Naive B cell (primary cell): ENCODE results near the gene KCTD8. TPM values are rescaled to one million over a fixed set of nuclear protein-coding genes. Genes with fewer than 3 reads are reported as not detected.

ENCODE experiments used
- ATAC-seq, 2 donors: fragments of 150-1000 bp; cut with Tn5 transposase; 2 replicates each; pipeline ENCODE4 v1.10.0; 2021; ENCODE audit warnings: low read depth in 2 of 2, mild to moderate bottlenecking in 2 of 2, moderate library complexity in 2 of 2
- DNase-seq: peaks from one replicate; pipeline ENCODE4 v3.0.0; 2022
- H3K27ac Mint-ChIP-seq, 6 donors: one replicate each; pipeline ENCODE4 v1.8.0; 2020 to 2022; ENCODE audit warnings: mild to moderate bottlenecking in 6 of 6, mixed read lengths in 6 of 6, moderate library complexity in 5 of 6, inconsistent platforms in 2 of 6
- H3K27me3 Mint-ChIP-seq, 3 donors: one replicate each; pipeline ENCODE4 v1.8.0; 2021 to 2022; ENCODE audit warnings: mixed read lengths in 3 of 3, mild to moderate bottlenecking in 1 of 3
- H3K36me3 Mint-ChIP-seq, 2 donors: one replicate each; pipeline ENCODE4 v1.8.0; 2020 to 2022; ENCODE audit warnings: mixed read lengths in 2 of 2, inconsistent platforms in 1 of 2, mild to moderate bottlenecking in 1 of 2
- H3K4me1 Mint-ChIP-seq, 3 donors: one replicate each; pipeline ENCODE4 v1.8.0; 2020 to 2022; ENCODE audit warnings: mixed read lengths in 3 of 3, inconsistent platforms in 1 of 3, mild to moderate bottlenecking in 1 of 3, moderate library complexity in 1 of 3
- H3K4me3 Mint-ChIP-seq, 8 donors: one replicate each; pipeline ENCODE4 v1.8.0; 2020 to 2022; ENCODE audit warnings: mild to moderate bottlenecking in 8 of 8, mixed read lengths in 8 of 8, moderate library complexity in 8 of 8, inconsistent platforms in 2 of 8
- H3K9me3 Mint-ChIP-seq, 7 donors: one replicate each; pipeline ENCODE4 v1.8.0; 2020 to 2022; ENCODE audit warnings: mixed read lengths in 7 of 7, mild to moderate bottlenecking in 5 of 7, inconsistent platforms in 2 of 7, moderate library complexity in 1 of 7
- polyA plus RNA-seq, 6 donors: library from polyadenylated mRNA; unstranded; fragments of 300-500 nt; fragmentation: Illumina TruSeq; gene quantifications; one replicate each; pipeline ENCODE4 v1.2.3, GENCODE V29; 2021; ENCODE audit warnings: low read depth in 6 of 6

The KCTD8 gene
- polyA plus RNA-seq, 6 donors from 2014 or later: 0.16 TPM; not detected in 5

DNA sequence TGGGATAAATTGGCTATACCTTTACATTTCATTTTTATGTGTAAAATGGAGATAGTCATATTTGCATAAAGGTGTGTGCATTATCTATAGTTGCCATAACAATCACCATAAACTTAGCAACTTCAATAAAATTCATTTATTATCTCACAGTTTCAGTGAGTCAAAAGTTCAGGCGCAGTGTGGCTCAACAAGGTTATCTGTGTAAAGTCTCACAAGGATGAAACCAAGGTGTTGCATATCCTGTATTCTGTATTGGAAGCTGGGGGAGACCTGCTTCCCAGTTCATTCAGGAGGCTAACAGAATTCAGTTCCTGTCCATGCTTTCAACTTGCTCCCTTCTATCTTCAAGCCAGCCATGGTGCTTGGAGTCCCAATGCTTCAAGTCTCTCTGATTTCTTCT, 169.5 kb downstream of the KCTD8 start:
- H3K27ac Mint-ChIP-seq: no peak overlapping the region
- H3K27me3 Mint-ChIP-seq: no peaks in the 10 kb centered on the region
- DNase-seq: no peak
- no peaks in the 10 kb centered on the region for H3K36me3 Mint-ChIP-seq
- ATAC-seq: no peak
- no peak overlapping the region for H3K4me3 Mint-ChIP-seq
- no peaks in the 10 kb centered on the region for H3K4me1 Mint-ChIP-seq
- H3K9me3 Mint-ChIP-seq: peaks cover 0 to 9% (median 0%) of the 10 kb centered on the region in 7 donors

DNA sequence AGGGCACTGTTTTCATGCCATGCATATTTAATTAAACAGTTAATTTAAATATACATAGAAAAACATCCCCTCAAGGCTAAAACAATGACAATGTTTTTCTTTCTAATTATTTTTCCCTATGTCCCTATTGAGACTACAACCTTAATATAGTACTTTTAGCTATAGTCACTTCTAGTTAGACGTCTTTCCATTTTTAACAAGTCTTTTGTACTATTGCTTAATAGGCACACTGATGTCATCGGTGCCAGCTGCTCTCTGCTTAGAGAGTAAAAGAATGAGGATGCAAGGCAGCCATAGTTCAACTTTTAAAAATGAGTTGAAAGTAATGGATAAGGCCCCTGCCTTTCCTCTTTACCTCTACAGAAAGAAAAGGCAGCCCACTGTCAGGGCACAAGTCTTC, 191.1 kb downstream of the KCTD8 start:
- Mint-ChIP-seq H3K4me3 (no peak overlapping the region), H3K27ac (no peak overlapping the region), H3K4me1 (no peaks in the 10 kb centered on the region), H3K36me3 (no peaks in the 10 kb centered on the region), H3K27me3 (no peaks in the 10 kb centered on the region), H3K9me3 (peaks cover 0 to 13% (median 0%) of the 10 kb centered on the region in 7 donors)
- no peak for DNase-seq
- no peak for ATAC-seq

DNA sequence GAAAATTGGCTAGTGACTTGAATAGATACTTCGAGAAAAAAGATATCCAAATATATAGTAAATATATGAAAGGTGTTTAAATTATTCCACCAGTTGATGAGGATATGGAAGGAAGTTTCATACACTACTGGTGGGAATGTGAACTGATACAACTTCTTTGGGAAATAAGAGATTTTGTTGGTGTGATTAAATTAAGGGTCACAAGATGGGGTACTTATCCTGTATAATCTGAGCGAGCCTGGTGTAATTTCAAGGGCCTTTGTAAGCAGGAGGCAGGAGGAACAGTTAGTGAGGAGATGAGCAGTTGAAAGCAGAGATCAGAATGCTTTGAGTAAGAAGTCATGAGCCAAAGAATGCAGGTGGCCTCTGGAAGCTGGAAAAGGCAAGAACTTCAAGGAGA, 192.2 kb downstream of the KCTD8 start:
- Mint-ChIP-seq H3K27me3 (no peaks in the 10 kb centered on the region), H3K27ac (peak overlapping the region in 1 of 6 donors; percentile 2), H3K4me1 (no peaks in the 10 kb centered on the region), H3K36me3 (no peaks in the 10 kb centered on the region), H3K4me3 (no peak overlapping the region), H3K9me3 (peaks cover 0 to 11% (median 0%) of the 10 kb centered on the region in 7 donors)
- ATAC-seq: no peak
- DNase-seq: no peak

DNA sequence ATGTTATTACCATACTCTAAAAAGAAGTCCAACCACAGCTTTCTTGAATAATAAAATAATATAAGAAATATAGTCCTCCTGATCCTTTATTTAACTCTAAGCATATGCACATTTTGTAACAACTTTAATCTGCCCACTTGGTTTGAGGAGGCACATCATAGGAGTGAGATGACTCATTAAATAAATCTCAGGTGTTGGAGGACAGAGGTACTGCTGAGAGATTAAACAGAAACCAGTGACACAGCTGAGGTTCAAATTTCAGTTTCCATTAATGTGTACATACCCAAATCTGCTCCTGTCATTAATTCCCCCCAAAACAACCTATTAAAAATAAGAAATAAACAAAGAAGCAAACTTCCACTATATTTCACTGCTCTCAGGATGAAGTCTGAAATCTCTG, 211.0 kb downstream of the KCTD8 start:
- ATAC-seq (no peak), DNase-seq (no peak)
- Mint-ChIP-seq H3K36me3 (no peaks in the 10 kb centered on the region), H3K27ac (no peak overlapping the region), H3K4me1 (no peaks in the 10 kb centered on the region), H3K4me3 (no peak overlapping the region), H3K9me3 (peaks cover 0 to 4% (median 0%) of the 10 kb centered on the region in 7 donors), H3K27me3 (no peaks in the 10 kb centered on the region)

DNA sequence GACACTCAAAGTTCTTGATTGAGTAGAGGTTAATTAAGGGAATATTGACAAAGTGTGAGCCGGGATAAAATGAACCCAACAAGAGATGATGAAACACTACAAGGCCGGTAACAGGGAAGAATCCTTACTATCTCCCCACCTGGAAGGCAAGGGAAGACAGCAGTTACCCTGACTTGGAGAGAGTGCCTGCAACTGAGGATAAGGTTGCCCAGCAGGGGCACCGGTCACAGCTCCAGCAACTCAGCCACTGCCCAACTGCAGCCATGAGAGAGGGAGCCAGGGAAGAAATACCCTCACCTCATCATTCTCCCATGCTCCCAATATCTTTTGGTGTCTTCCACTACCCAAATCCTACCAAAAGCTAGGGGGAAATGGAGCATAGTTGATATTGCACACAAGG, 212.7 kb downstream of the KCTD8 start:
- Mint-ChIP-seq H3K36me3 (no peaks in the 10 kb centered on the region), H3K27ac (no peak overlapping the region), H3K4me3 (no peak overlapping the region), H3K27me3 (no peaks in the 10 kb centered on the region), H3K9me3 (peaks cover 0 to 4% (median 0%) of the 10 kb centered on the region in 7 donors), H3K4me1 (no peaks in the 10 kb centered on the region)
- DNase-seq (no peak), ATAC-seq (no peak)

DNA sequence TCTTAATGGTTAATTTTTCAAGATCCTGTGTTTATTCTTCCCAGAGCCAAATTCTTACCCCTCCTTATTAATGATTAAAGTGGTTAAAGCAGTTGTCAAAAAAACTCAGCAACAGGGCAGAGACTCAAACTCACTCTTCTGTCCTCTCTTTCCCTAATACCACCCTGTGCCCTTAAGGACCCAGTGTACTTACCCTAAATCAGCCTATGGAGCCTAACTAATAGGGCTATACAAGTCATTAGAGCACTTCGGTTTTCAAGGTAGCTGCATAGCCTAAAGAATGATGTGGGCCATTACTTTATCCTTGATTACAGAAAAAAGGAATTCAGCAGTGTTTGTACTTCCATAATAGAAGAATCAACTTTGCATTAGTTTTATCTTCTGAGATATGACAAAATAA, 216.3 kb downstream of the KCTD8 start:
- Mint-ChIP-seq H3K4me1 (no peaks in the 10 kb centered on the region), H3K4me3 (no peak overlapping the region), H3K36me3 (no peaks in the 10 kb centered on the region), H3K27ac (no peak overlapping the region), H3K9me3 (peaks cover 0 to 8% (median 0%) of the 10 kb centered on the region in 7 donors), H3K27me3 (no peaks in the 10 kb centered on the region)
- ATAC-seq (no peak), DNase-seq (no peak)

DNA sequence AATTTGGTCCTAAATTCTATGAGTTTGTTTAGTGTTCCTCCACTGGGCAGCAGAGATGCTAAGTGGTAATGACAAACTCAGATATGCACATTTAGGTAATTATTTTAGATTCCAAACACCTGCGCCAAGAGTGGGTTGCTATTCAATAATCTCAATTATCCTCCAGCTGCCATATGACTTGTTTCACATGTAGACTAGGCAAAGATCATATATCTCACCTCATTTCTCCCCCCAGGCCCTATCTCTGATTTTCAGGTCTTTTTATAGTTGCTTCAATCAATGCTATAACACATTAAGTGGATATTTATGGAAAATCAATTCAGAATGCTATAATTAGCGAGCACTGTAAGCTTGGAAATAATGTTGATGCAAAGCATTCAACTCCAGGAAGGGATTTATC, 217.6 kb downstream of the KCTD8 start:
- Mint-ChIP-seq H3K27me3 (no peaks in the 10 kb centered on the region), H3K4me1 (no peaks in the 10 kb centered on the region), H3K36me3 (no peaks in the 10 kb centered on the region), H3K4me3 (no peak overlapping the region), H3K27ac (no peak overlapping the region), H3K9me3 (peaks cover 0 to 10% (median 1%) of the 10 kb centered on the region in 7 donors)
- DNase-seq (no peak), ATAC-seq (no peak)

DNA sequence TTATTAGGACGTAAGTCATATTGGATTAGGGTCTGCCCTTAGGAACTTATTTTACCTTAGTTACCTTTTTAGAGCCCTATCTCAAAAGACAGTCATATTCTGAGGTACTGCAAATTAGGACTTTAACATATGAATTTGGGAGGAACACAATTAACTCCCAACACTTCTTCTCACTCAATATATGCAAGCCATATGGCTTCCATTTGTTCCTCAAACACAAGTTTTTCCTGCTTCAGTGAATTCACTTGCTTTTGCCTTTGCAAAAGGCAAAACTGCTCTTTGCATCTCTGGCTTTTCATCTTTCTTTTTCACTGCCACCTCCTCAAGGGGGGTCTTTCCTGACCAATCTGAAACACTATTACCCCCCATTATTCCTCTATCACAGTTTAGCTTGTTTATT, 220.3 kb downstream of the KCTD8 start:
- Mint-ChIP-seq H3K27me3 (no peaks in the 10 kb centered on the region), H3K27ac (no peak overlapping the region), H3K4me1 (no peaks in the 10 kb centered on the region), H3K36me3 (no peaks in the 10 kb centered on the region), H3K9me3 (peaks cover 0 to 11% (median 2%) of the 10 kb centered on the region in 7 donors), H3K4me3 (no peak overlapping the region)
- no peak for DNase-seq
- no peak for ATAC-seq

DNA sequence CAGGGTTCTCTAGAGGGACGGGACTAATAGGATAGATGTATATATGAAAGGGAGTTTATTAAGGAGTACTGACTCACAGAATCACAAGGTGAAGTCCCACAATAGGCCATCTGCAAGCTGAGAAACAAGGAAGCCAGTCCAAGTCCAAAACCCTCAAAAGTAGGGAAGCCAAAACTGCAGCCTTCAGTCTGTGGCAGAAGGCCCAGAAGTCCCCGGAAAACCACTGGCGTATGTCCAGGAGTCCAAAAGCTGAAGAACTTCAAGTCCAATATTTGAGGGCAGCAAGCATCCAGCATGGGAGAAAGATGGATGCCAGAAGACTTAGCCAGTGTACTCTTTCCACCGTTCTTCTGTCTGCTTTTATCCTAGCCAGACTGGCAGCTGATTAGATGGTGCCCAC, 227.2 kb downstream of the KCTD8 start:
- no peak for DNase-seq
- peak overlapping the region in 1 of 6 donors; percentile 12 for H3K27ac Mint-ChIP-seq

DNA sequence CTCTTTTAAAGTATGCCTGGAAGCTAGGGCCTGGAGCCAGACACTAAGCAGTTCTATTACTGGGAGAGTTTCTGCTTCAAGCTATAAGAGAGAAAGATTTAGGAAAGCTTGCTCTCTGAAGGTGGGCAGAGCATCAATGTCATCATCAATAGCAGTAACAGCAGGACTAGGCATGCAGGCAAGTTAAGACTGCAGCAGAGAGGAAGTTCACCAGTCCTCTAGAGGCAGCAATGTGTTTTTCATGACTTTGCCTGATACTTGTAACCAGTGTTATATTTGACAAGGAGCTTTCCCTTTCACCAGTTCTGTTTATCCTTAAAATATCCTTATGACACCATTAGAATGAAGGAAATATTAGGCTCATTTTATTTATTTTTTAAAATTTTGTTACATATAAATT, 237.9 kb downstream of the KCTD8 start:
- ATAC-seq (no peak), DNase-seq (no peak)
- no peaks in the 10 kb centered on the region for H3K36me3 Mint-ChIP-seq

More for the DNA sequence above, 227.2 kb downstream of the KCTD8 start:
- Mint-ChIP-seq H3K9me3 (peaks cover 0 to 4% (median 0%) of the 10 kb centered on the region in 7 donors), H3K27me3 (no peaks in the 10 kb centered on the region), H3K4me1 (no peaks in the 10 kb centered on the region), H3K36me3 (no peaks in the 10 kb centered on the region), H3K4me3 (no peak overlapping the region)
- no peak for ATAC-seq

DNA sequence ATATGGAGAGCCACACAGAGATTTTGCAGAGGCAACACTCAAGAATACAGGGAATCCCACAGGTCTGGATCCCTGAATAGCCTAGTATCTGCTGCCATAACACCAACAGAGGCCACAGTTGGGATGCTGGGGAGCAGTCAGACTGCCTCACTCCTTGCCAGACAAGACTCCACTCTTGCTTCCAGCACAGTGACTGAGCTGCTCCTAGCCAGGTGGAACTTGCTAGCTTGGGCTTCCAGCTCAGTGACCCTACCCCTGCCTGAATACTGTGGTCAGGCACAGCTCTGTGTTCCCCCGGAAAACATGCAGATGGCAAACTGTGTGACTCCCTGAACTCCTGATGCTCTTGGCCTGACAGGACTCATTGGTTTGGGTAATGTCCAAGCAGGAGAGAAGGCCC, 251.8 kb downstream of the KCTD8 start:
- Mint-ChIP-seq H3K27ac (no peak overlapping the region), H3K9me3 (peaks cover 2 to 33% (median 5%) of the 10 kb centered on the region in 7 donors), H3K4me3 (no peak overlapping the region), H3K4me1 (no peaks in the 10 kb centered on the region), H3K27me3 (no peaks in the 10 kb centered on the region), H3K36me3 (no peaks in the 10 kb centered on the region)
- no peak for ATAC-seq
- no peak for DNase-seq

More for the DNA sequence above, 237.9 kb downstream of the KCTD8 start:
- Mint-ChIP-seq H3K4me3 (no peak overlapping the region), H3K9me3 (peaks cover 0 to 4% (median 0%) of the 10 kb centered on the region in 7 donors), H3K27ac (no peak overlapping the region), H3K4me1 (no peaks in the 10 kb centered on the region), H3K27me3 (no peaks in the 10 kb centered on the region)

DNA sequence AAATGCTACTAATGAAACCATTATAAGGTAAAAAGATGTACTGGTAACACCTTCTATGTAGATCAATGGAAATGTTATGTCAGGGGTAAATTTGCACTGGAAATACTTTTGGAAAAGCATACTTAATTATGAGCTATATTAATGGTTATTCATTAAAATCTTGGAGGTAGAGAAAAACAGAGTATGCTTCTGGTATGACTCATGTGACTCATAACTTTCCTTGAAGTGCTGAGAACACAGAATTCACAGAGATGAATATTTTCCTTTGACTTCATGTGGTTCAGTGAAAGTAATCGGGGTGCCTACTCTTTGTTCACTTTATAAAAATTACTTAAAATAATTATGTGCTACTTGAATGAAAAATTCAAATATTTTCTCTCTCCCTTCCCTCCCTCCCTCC, 254.2 kb downstream of the KCTD8 start:
- H3K4me1 Mint-ChIP-seq: no peaks in the 10 kb centered on the region
- H3K4me3 Mint-ChIP-seq: no peak overlapping the region
- peaks cover 0 to 20% (median 4%) of the 10 kb centered on the region in 7 donors for H3K9me3 Mint-ChIP-seq
- no peaks in the 10 kb centered on the region for H3K36me3 Mint-ChIP-seq
- DNase-seq (no peak), ATAC-seq (no peak)
- H3K27ac Mint-ChIP-seq: no peak overlapping the region
- H3K27me3 Mint-ChIP-seq: no peaks in the 10 kb centered on the region

DNA sequence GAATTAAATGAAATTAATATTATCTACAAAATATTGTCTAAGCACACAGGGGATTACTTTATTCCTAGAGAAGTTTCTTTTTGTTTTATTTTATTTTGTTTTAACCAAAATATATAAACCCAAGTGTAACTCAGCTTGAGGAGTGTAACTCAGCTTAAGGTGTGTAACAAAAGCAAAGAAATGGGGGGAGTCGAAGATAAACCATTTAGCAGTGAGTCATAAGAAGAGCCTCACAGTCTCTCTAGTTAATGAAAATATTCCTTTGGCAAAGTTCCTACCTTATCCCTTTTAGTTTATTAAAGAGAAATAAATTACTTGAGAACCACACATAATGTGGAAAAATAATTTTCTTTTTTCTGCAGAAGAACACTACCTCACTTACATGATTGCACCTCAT, 261.8 kb downstream of the KCTD8 start:
- Mint-ChIP-seq H3K27ac (no peak overlapping the region), H3K4me1 (no peaks in the 10 kb centered on the region), H3K36me3 (no peaks in the 10 kb centered on the region), H3K27me3 (no peaks in the 10 kb centered on the region), H3K9me3 (peaks cover 0 to 3% (median 0%) of the 10 kb centered on the region in 7 donors), H3K4me3 (no peak overlapping the region)
- no peak for ATAC-seq
- DNase-seq: no peak

DNA sequence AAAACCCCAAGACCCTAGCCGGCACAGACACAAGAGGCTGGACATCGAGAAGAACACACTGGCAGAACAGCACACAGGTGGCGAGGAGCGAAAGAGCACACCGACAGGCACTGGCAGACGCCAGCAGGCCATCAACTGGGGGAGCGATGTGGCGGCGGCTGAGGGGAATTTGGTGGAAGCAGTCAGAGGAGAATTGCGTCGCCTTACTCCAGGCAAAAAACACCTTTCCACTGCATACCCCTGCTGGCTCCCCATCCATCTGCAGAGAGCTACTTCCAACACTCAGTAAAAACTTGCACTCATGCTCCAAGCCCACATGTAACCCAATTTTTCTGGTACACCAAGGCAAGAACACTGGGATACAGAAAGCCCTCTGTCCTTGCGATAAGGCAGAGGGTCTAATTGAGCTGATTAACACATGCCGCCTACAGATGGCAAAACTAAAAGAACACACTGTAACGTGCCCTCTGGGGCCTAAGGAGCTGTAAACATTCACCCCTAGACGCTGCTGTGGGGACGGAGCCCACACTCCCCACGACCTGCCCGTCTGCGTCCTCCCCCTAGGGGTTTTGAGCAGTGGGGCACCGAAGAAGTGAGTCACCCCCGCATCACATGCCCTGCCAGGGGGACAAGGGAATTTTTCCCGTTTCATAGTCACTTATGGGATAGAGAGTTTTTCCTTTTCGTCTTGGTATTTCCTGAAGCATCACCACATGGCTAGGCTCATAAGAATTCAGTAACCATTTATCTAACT, 262.3 kb downstream of the KCTD8 start:
- H3K36me3 Mint-ChIP-seq: no peaks in the 10 kb centered on the region
- no peak for DNase-seq
- no peak for ATAC-seq
- no peak overlapping the region for H3K4me3 Mint-ChIP-seq
- H3K4me1 Mint-ChIP-seq: no peaks in the 10 kb centered on the region
- H3K27ac Mint-ChIP-seq: no peak overlapping the region
- H3K9me3 Mint-ChIP-seq: peaks cover 0 to 2% (median 0%) of the 10 kb centered on the region in 7 donors
- H3K27me3 Mint-ChIP-seq: no peaks in the 10 kb centered on the region
